ENCODE results near the gene LAPTM4A.

LAPTM4A gene

GRCh38 chr2:20015482-20016083 is 35.8 kb downstream of the LAPTM4A start:
- WGBS (ENCODE audit: insufficient coverage) = 10% methylated on average over 2 of the region's 2 CpGs
- Histone ChIP-seq H3K27ac (ENCODE audit: insufficient read depth in 1 of 2, low read depth in 1 of 2, low read length in 2 of 2, poor library complexity in 1 of 2, severe bottlenecking in 2 of 2) (no peak overlapping the region), H3K4me3 (ENCODE audit: control insufficient read depth in 1 of 7, extremely low read depth in 1 of 7, insufficient read depth in 4 of 7, low read depth in 2 of 7, low read length in 6 of 7) (no peak overlapping the region), H3K36me3 (ENCODE audit: control insufficient read depth in 4 of 4, insufficient read depth in 4 of 4, low read length in 3 of 4) (no peaks in the 10 kb centered on the region), H3K27me3 (replicated peaks in 2 of 5; ENCODE audit: control insufficient read depth in 4 of 5, insufficient read depth in 5 of 5, low read length in 4 of 5) (peaks cover 2 to 39% (median 21%) of the 10 kb centered on the region in 5 experiments), H3K9me3 (ENCODE audit: control extremely low read depth in 1 of 5, control insufficient read depth in 4 of 5, insufficient read depth in 2 of 5, low read depth in 1 of 5, low read length in 4 of 5) (peaks cover 0 to 10% (median 0%) of the 10 kb centered on the region in 5 experiments), H3K4me1 (ENCODE audit: control extremely low read depth in 1 of 4, control insufficient read depth in 4 of 4, insufficient read depth in 4 of 4, low read length in 3 of 4) (peaks cover 0 to 14% (median 12%) of the 10 kb centered on the region in 4 experiments)
- POLR2A ChIA-PET = interaction anchor here (0.6 kb wide), 1 partner anchor 35 kb away, joined by 3 read pairs; no protein-coding TSS in a partner anchor
- DNase-seq = peak; percentile 54 to 74 (median 70)
- CTCF ChIA-PET = interaction anchor here (0.7 to 5.1 kb wide), 36 partner anchors 12 to 1495 kb away, joined by 3 to 42 read pairs (median 6); partner anchors contain the start of genes LAPTM4A and WDR35

GRCh38 chr2:20013126-20013849 is 38.1 kb downstream of the LAPTM4A start:
- peak overlapping the region; percentile 22 to 76 (median 60) for H3K4me3 ChIP-seq (ENCODE audit: control insufficient read depth in 1 of 7, extremely low read depth in 1 of 7, insufficient read depth in 4 of 7, low read depth in 2 of 7, low read length in 6 of 7)
- no peak overlapping the region for H3K27ac ChIP-seq (ENCODE audit: insufficient read depth in 1 of 2, low read depth in 1 of 2, low read length in 2 of 2, poor library complexity in 1 of 2, severe bottlenecking in 2 of 2)
- DNase-seq = no peak
- POLR2A ChIA-PET = no interaction called here
- peaks cover 7 to 52% (median 23%) of the 10 kb centered on the region in 5 experiments for H3K27me3 ChIP-seq (replicated peaks in 2 of 5; ENCODE audit: control insufficient read depth in 4 of 5, insufficient read depth in 5 of 5, low read length in 4 of 5)
- peaks cover 0 to 14% (median 12%) of the 10 kb centered on the region in 4 experiments for H3K4me1 ChIP-seq (ENCODE audit: control extremely low read depth in 1 of 4, control insufficient read depth in 4 of 4, insufficient read depth in 4 of 4, low read length in 3 of 4)
- peaks cover 0 to 6% (median 0%) of the 10 kb centered on the region in 5 experiments for H3K9me3 ChIP-seq (ENCODE audit: control extremely low read depth in 1 of 5, control insufficient read depth in 4 of 5, insufficient read depth in 2 of 5, low read depth in 1 of 5, low read length in 4 of 5)
- 49% methylated on average over 10 of the region's 15 CpGs for WGBS (ENCODE audit: insufficient coverage)
- CTCF ChIA-PET = interaction anchor here (0.6 to 5.1 kb wide), 13 partner anchors 8 to 88 kb away, joined by 3 to 42 read pairs (median 5); no protein-coding TSS in a partner anchor
- H3K36me3 ChIP-seq (ENCODE audit: control insufficient read depth in 4 of 4, insufficient read depth in 4 of 4, low read length in 3 of 4) = no peaks in the 10 kb centered on the region

- Histone ChIP-seq H3K36me3 (ENCODE audit: control insufficient read depth in 4 of 4, insufficient read depth in 4 of 4, low read length in 3 of 4) (no peaks in the 10 kb centered on the region), H3K4me1 (ENCODE audit: control extremely low read depth in 1 of 4, control insufficient read depth in 4 of 4, insufficient read depth in 4 of 4, low read length in 3 of 4) (peaks cover 0 to 14% (median 12%) of the 10 kb centered on the region in 4 experiments), H3K4me3 (ENCODE audit: control insufficient read depth in 1 of 7, extremely low read depth in 1 of 7, insufficient read depth in 4 of 7, low read depth in 2 of 7, low read length in 6 of 7) (peak within 1 kb of the TSS; percentile 22 to 76 (median 60)), H3K27me3 (replicated peaks in 2 of 5; ENCODE audit: control insufficient read depth in 4 of 5, insufficient read depth in 5 of 5, low read length in 4 of 5) (peaks cover 7 to 52% (median 23%) of the 10 kb centered on the region in 5 experiments), H3K9me3 (ENCODE audit: control extremely low read depth in 1 of 5, control insufficient read depth in 4 of 5, insufficient read depth in 2 of 5, low read depth in 1 of 5, low read length in 4 of 5) (peaks cover 0 to 6% (median 0%) of the 10 kb centered on the region in 5 experiments), H3K27ac (ENCODE audit: insufficient read depth in 1 of 2, low read depth in 1 of 2, low read length in 2 of 2, poor library complexity in 1 of 2, severe bottlenecking in 2 of 2) (no peak within 1 kb of the TSS)
- WGBS (ENCODE audit: insufficient coverage) = under 1% methylated on average over 65 of the region's 87 CpGs
- CTCF ChIA-PET = interaction anchor here (0.6 to 5.1 kb wide), 7 partner anchors 9 to 83 kb away, joined by 3 to 42 read pairs (median 3); no protein-coding TSS in a partner anchor
- POLR2A ChIA-PET = no interaction called here
- peak in 1 of 3 donors; percentile 28 for DNase-seq
Measured at GRCh38 chr2:20012282-20013125, 38.9 kb downstream of the LAPTM4A start, which contains the start of gene MATN3. TSS of gene MATN3 (minus strand) at chr2:20012668. CDS start at chr2:20012631, 37 bp downstream.

GRCh38 chr2:20012032-20012281 is 39.5 kb downstream of the LAPTM4A start:
- CTCF ChIA-PET = interaction anchor here (1.1 to 5.1 kb wide), 4 partner anchors 33 to 83 kb away, joined by 3 to 42 read pairs (median 6); no protein-coding TSS in a partner anchor
- POLR2A ChIA-PET = no interaction called here

GRCh38 chr2:20011276-20012031 is 40.0 kb downstream of the LAPTM4A start:
- Histone ChIP-seq H3K4me1 (ENCODE audit: control extremely low read depth in 1 of 4, control insufficient read depth in 4 of 4, insufficient read depth in 4 of 4, low read length in 3 of 4) (peaks cover 0 to 14% (median 12%) of the 10 kb centered on the region in 4 experiments), H3K27me3 (replicated peaks in 2 of 5; ENCODE audit: control insufficient read depth in 4 of 5, insufficient read depth in 5 of 5, low read length in 4 of 5) (peaks cover 7 to 52% (median 23%) of the 10 kb centered on the region in 5 experiments), H3K36me3 (ENCODE audit: control insufficient read depth in 4 of 4, insufficient read depth in 4 of 4, low read length in 3 of 4) (no peaks in the 10 kb centered on the region), H3K27ac (ENCODE audit: insufficient read depth in 1 of 2, low read depth in 1 of 2, low read length in 2 of 2, poor library complexity in 1 of 2, severe bottlenecking in 2 of 2) (no peak overlapping the region), H3K4me3 (ENCODE audit: control insufficient read depth in 1 of 7, extremely low read depth in 1 of 7, insufficient read depth in 4 of 7, low read depth in 2 of 7, low read length in 6 of 7) (no peak overlapping the region), H3K9me3 (ENCODE audit: control extremely low read depth in 1 of 5, control insufficient read depth in 4 of 5, insufficient read depth in 2 of 5, low read depth in 1 of 5, low read length in 4 of 5) (peaks cover 0 to 6% (median 0%) of the 10 kb centered on the region in 5 experiments)
- POLR2A ChIA-PET = no interaction called here
- WGBS (ENCODE audit: insufficient coverage) = 91% methylated on average over 12 of the region's 14 CpGs
- CTCF ChIA-PET = interaction anchor here (1.4 to 5.1 kb wide), 4 partner anchors 34 to 84 kb away, joined by 3 to 42 read pairs (median 6); no protein-coding TSS in a partner anchor
- DNase-seq = no peak

More at GRCh38 chr2:20012032-20012281, 39.5 kb downstream of the LAPTM4A start:
- H3K9me3 ChIP-seq (ENCODE audit: control extremely low read depth in 1 of 5, control insufficient read depth in 4 of 5, insufficient read depth in 2 of 5, low read depth in 1 of 5, low read length in 4 of 5) = peaks cover 0 to 6% (median 0%) of the 10 kb centered on the region in 5 experiments
- peak overlapping the region in 5 of 7 experiments; percentile 50 to 76 (median 62) for H3K4me3 ChIP-seq (ENCODE audit: control insufficient read depth in 1 of 7, extremely low read depth in 1 of 7, insufficient read depth in 4 of 7, low read depth in 2 of 7, low read length in 6 of 7)
- WGBS (ENCODE audit: insufficient coverage) = 38% methylated on average over 4 of the region's 4 CpGs
- no peak overlapping the region for H3K27ac ChIP-seq (ENCODE audit: insufficient read depth in 1 of 2, low read depth in 1 of 2, low read length in 2 of 2, poor library complexity in 1 of 2, severe bottlenecking in 2 of 2)
- DNase-seq = no peak
- peaks cover 0 to 14% (median 12%) of the 10 kb centered on the region in 4 experiments for H3K4me1 ChIP-seq (ENCODE audit: control extremely low read depth in 1 of 4, control insufficient read depth in 4 of 4, insufficient read depth in 4 of 4, low read length in 3 of 4)
- H3K27me3 ChIP-seq (replicated peaks in 2 of 5; ENCODE audit: control insufficient read depth in 4 of 5, insufficient read depth in 5 of 5, low read length in 4 of 5) = peaks cover 7 to 52% (median 23%) of the 10 kb centered on the region in 5 experiments
- no peaks in the 10 kb centered on the region for H3K36me3 ChIP-seq (ENCODE audit: control insufficient read depth in 4 of 4, insufficient read depth in 4 of 4, low read length in 3 of 4)

- Histone ChIP-seq H3K4me3 (ENCODE audit: control insufficient read depth in 1 of 7, extremely low read depth in 1 of 7, insufficient read depth in 4 of 7, low read depth in 2 of 7, low read length in 6 of 7) (no peak overlapping the region), H3K9me3 (ENCODE audit: control extremely low read depth in 1 of 5, control insufficient read depth in 4 of 5, insufficient read depth in 2 of 5, low read depth in 1 of 5, low read length in 4 of 5) (no peaks in the 10 kb centered on the region), H3K27ac (ENCODE audit: insufficient read depth in 1 of 2, low read depth in 1 of 2, low read length in 2 of 2, poor library complexity in 1 of 2, severe bottlenecking in 2 of 2) (no peak overlapping the region), H3K36me3 (ENCODE audit: control insufficient read depth in 4 of 4, insufficient read depth in 4 of 4, low read length in 3 of 4) (no peaks in the 10 kb centered on the region), H3K27me3 (replicated peaks in 2 of 5; ENCODE audit: control insufficient read depth in 4 of 5, insufficient read depth in 5 of 5, low read length in 4 of 5) (peaks cover 4 to 43% (median 21%) of the 10 kb centered on the region in 5 experiments), H3K4me1 (ENCODE audit: control extremely low read depth in 1 of 4, control insufficient read depth in 4 of 4, insufficient read depth in 4 of 4, low read length in 3 of 4) (peaks cover 0 to 14% (median 12%) of the 10 kb centered on the region in 4 experiments)
- WGBS (ENCODE audit: insufficient coverage) = 100% methylated on average over 5 of the region's 5 CpGs
- POLR2A ChIA-PET = no interaction called here
- CTCF ChIA-PET = interaction anchor here (0.9 kb wide), 1 partner anchor 110 kb away, joined by 3 read pairs; no protein-coding TSS in a partner anchor
- DNase-seq = no peak
Measured at GRCh38 chr2:20008703-20009102, 42.7 kb downstream of the LAPTM4A start.
